ACC112 (cell line): Measurements from ENCODE around the gene OBSCN.

Source experiments
- H2AFZ ChIP-seq: fragments of 200-600 bp; sonication (generic); one replicate; pipeline ENCODE4 v1.6.0; 2017; ENCODE audit warnings: antibody characterized with exemption, low read length; ENCODE audit not compliant: unreplicated experiment
- H3K27ac ChIP-seq: fragments of 200-600 bp; sonication (generic); 2 replicates; pipeline ENCODE4 v1.5.1; 2014; ENCODE audit warnings: low read depth, mild to moderate bottlenecking, antibody characterized with exemption, low read length, moderate library complexity
- H3K27me3 ChIP-seq: fragments of 200-600 bp; sonication (generic); 2 replicates; pipeline ENCODE4 v1.6.1; 2014; ENCODE audit warnings: mild to moderate bottlenecking, antibody characterized with exemption, low read length, moderate library complexity, mixed read lengths; ENCODE audit not compliant: insufficient read depth
- H3K36me3 ChIP-seq: fragments of 200-600 bp; sonication (generic); 2 replicates; pipeline ENCODE4 v1.6.1; 2016; ENCODE audit warnings: mild to moderate bottlenecking, antibody characterized with exemption, low read length, moderate library complexity, mixed read lengths; ENCODE audit not compliant: insufficient read depth
- H3K4me1 ChIP-seq: fragments of 200-600 bp; sonication (generic); one replicate; pipeline ENCODE4 v1.6.1; 2016; ENCODE audit warnings: low read length, mixed read lengths; ENCODE audit not compliant: insufficient read depth, unreplicated experiment, control insufficient read depth
- H3K4me3 ChIP-seq: fragments of 200-600 bp; sonication (generic); 2 replicates; pipeline ENCODE4 v1.5.1; 2014; ENCODE audit warnings: mild to moderate bottlenecking, low read depth, low read length
- H3K79me2 ChIP-seq: fragments of 200-600 bp; sonication (generic); one replicate; pipeline ENCODE4 v1.6.0; 2016; ENCODE audit warnings: low read length; ENCODE audit not compliant: control insufficient read depth, unreplicated experiment, insufficient read depth

The OBSCN gene

GRCh38 chr1:228321435-228321834, 113.6 kb downstream of the OBSCN start:
- H3K4me3 ChIP-seq, result no peak overlapping the region
- no peak overlapping the region for H2AFZ ChIP-seq
- H3K27me3 ChIP-seq, result peaks cover 37% of the 10 kb centered on the region
- H3K27ac ChIP-seq, result no peak overlapping the region
- H3K79me2 ChIP-seq, result no peaks in the 10 kb centered on the region
- H3K36me3 ChIP-seq, result no peaks in the 10 kb centered on the region
- H3K4me1 ChIP-seq, result no peaks in the 10 kb centered on the region

GRCh38 chr1:228321895-228322294, 114.1 kb downstream of the OBSCN start:
- no peak overlapping the region for H3K27ac ChIP-seq
- H3K4me3 ChIP-seq, result no peak overlapping the region
- H3K4me1 ChIP-seq, result no peaks in the 10 kb centered on the region
- no peaks in the 10 kb centered on the region for H3K36me3 ChIP-seq
- H2AFZ ChIP-seq, result no peak overlapping the region
- peaks cover 41% of the 10 kb centered on the region for H3K27me3 ChIP-seq
- H3K79me2 ChIP-seq, result no peaks in the 10 kb centered on the region

- no peak overlapping the region for H3K4me3 ChIP-seq
- H3K36me3 ChIP-seq, result no peaks in the 10 kb centered on the region
- H3K27ac ChIP-seq, result no peak overlapping the region
- H2AFZ ChIP-seq, result no peak overlapping the region
- H3K79me2 ChIP-seq, result no peaks in the 10 kb centered on the region
- H3K27me3 ChIP-seq, result peaks cover 52% of the 10 kb centered on the region
- H3K4me1 ChIP-seq, result no peaks in the 10 kb centered on the region
Observed at GRCh38 chr1:228323401-228323800, 115.6 kb downstream of the OBSCN start.

GRCh38 chr1:228325267-228325666, 117.4 kb downstream of the OBSCN start:
- no peak overlapping the region for H3K27ac ChIP-seq
- no peaks in the 10 kb centered on the region for H3K79me2 ChIP-seq
- peaks cover 63% of the 10 kb centered on the region for H3K27me3 ChIP-seq
- H3K36me3 ChIP-seq, result no peaks in the 10 kb centered on the region
- no peak overlapping the region for H2AFZ ChIP-seq
- no peak overlapping the region for H3K4me3 ChIP-seq
- no peaks in the 10 kb centered on the region for H3K4me1 ChIP-seq

- no peak overlapping the region for H2AFZ ChIP-seq
- H3K27me3 ChIP-seq, result peaks cover 38% of the 10 kb centered on the region
- no peaks in the 10 kb centered on the region for H3K79me2 ChIP-seq
- H3K4me3 ChIP-seq, result no peak overlapping the region
- no peaks in the 10 kb centered on the region for H3K4me1 ChIP-seq
- H3K36me3 ChIP-seq, result no peaks in the 10 kb centered on the region
- no peak overlapping the region for H3K27ac ChIP-seq
Observed at GRCh38 chr1:228329887-228330286, 122.0 kb downstream of the OBSCN start.

GRCh38 chr1:228332797-228333738, 125.2 kb downstream of the OBSCN start:
- H3K27me3 ChIP-seq, result peaks cover 13% of the 10 kb centered on the region
- no peaks in the 10 kb centered on the region for H3K4me1 ChIP-seq
- no peaks in the 10 kb centered on the region for H3K79me2 ChIP-seq
- H3K4me3 ChIP-seq, result no peak overlapping the region
- no peaks in the 10 kb centered on the region for H3K36me3 ChIP-seq
- no peak overlapping the region for H3K27ac ChIP-seq
- H2AFZ ChIP-seq, result no peak overlapping the region

- H3K4me3 ChIP-seq, result no peak overlapping the region
- no peak overlapping the region for H2AFZ ChIP-seq
- no peaks in the 10 kb centered on the region for H3K36me3 ChIP-seq
- no peak overlapping the region for H3K27ac ChIP-seq
- H3K27me3 ChIP-seq, result peaks cover 8% of the 10 kb centered on the region
- H3K79me2 ChIP-seq, result no peaks in the 10 kb centered on the region
- H3K4me1 ChIP-seq, result no peaks in the 10 kb centered on the region
Observed at GRCh38 chr1:228333739-228334115, 125.9 kb downstream of the OBSCN start.

- no peaks in the 10 kb centered on the region for H3K4me1 ChIP-seq
- peaks cover 2% of the 10 kb centered on the region; the same call in 1 of the 2 replicates for H3K27me3 ChIP-seq
- H3K4me3 ChIP-seq, result no peak overlapping the region
- H3K36me3 ChIP-seq, result no peaks in the 10 kb centered on the region
- no peak overlapping the region for H3K27ac ChIP-seq
- H3K79me2 ChIP-seq, result no peaks in the 10 kb centered on the region
- H2AFZ ChIP-seq, result no peak overlapping the region
Observed at GRCh38 chr1:228334226-228334935, 126.5 kb downstream of the OBSCN start.

- no peaks in the 10 kb centered on the region for H3K36me3 ChIP-seq
- H3K79me2 ChIP-seq, result no peaks in the 10 kb centered on the region
- H3K27ac ChIP-seq, result no peak overlapping the region
Observed at GRCh38 chr1:228334954-228335353, 127.1 kb downstream of the OBSCN start.

GRCh38 chr1:228335406-228336307, 127.8 kb downstream of the OBSCN start:
- Histone ChIP-seq H3K27me3 (no peaks in the 10 kb centered on the region), H3K79me2 (no peaks in the 10 kb centered on the region), H3K36me3 (no peaks in the 10 kb centered on the region), H2AFZ (no peak overlapping the region), H3K4me3 (no peak overlapping the region), H3K4me1 (no peaks in the 10 kb centered on the region), H3K27ac (no peak overlapping the region)

More at GRCh38 chr1:228334954-228335353, 127.1 kb downstream of the OBSCN start:
- no peak overlapping the region for H3K4me3 ChIP-seq
- no peaks in the 10 kb centered on the region for H3K4me1 ChIP-seq
- no peak overlapping the region for H2AFZ ChIP-seq
- H3K27me3 ChIP-seq, result no peaks in the 10 kb centered on the region
